Islet precursor cell (in vitro differentiated cells): Measurements from ENCODE around the gene DGKI.
"Not testable (repeated sequence)": the region's sequence is repeated elsewhere in the genome, so short reads cannot be mapped to it uniquely, and the experiment has no call there.

Experiments
- DNase-seq: peaks from one replicate; pipeline ENCODE4 v3.0.0-alpha.2; 2018

The DGKI gene

DNA sequence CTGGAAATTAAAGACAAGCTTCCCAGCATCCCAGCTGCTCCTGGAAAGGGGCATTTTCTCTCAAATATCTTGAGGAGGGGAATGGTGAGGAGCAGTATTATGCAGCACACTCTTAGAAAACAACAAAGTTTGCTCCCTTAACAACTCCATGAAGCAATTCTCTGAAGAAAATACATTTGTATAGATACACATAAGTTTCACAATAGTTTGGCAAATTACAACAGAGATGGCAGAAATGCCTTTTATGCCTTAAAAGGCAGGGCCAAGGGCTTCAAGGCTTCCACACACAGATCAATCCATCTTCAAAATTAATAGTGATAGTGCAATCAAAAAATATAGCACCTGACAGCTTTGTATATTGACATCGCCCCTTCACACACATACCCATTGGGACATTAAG, 12.2 kb downstream of the DGKI start:
- DNase-seq = no peak

DNA sequence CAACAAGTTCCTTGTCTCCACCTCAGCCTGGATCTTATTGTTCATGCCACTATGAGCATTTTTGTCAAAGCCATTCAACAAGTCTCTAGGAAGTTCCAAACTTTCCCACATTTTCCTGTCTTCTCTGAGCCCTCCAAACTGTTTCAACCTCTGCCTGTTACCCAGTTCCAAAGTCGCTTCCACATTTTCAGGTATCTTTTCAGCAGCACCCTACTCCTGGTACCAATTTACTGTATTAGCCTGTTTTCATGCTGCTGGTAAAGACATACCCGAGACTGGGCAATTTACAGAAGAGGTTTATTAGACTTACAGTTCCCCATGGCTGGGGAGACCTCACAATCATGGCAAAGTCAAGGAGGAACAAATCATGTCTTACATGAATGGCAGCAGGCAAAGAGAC, 13.8 kb downstream of the DGKI start:
- not testable (repeated sequence) for DNase-seq

DNA sequence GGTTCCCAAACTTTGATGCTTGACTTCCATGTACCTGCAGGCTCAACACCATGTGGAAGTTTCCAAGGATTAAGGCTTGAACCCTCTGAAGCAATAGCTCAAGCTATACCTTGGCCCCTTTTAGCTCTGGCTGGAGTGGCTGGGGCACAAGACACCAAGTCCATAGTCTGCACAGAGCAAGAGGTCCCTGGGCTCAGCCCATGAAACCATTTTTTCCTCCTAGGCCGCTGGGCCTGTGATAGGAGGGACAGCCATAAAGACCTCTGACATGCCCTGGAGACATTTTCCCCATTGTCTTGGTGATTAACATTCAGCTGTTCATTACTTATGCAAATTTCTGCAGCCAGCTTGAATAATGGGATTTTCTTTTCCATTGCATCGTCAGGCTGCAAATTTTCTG, 14.4 kb downstream of the DGKI start:
- DNase-seq = no peak

DNA sequence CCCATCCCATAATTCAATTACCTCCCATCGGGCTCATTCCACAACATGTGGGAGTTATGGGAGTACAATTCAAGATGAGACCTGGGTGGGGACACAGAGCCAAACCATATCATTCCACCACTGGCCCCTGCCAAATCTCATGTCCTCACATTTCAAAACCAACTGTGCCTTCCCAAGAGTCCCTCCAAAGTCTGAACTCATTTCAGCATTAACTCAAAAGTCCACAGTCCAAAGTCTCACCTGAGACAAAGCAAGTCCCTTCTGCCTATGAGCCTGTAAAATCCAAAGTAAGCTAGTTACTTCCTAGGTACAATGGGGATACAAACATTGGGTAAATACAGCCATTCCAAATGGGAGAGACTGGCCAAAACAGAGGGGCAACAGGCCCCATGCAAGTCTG, 15.2 kb downstream of the DGKI start:
- DNase-seq = not testable (repeated sequence)

DNA sequence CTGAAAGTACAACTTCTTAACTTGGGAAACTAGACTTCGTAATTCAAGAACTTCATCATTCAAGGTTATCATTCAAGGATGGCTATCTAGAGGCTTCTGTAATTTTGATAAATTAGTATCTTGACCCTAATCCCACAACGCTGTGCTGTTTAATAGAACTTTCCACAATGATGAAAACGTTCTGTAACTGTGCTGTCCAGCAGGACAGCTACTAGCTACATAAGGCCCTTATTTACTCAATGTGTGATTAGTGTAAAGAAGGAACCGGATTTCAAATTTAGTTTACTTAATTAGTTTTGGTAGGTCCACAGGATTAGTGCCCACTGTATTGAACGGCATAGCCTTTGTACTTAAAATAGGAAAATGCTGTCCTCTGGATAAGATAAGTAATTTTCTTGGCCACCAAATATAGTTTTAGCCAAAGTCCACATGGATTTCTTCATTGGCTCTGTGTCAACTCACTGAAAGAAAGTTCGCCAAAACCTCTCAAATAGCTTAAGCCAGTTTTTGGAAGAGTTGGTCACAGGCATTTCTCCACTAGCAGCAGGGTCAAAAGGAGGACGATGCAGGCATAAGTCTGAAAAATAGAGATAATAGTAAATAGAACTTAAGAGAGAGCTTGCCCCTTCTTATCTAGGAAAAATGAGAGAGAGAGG, 17.3 kb downstream of the DGKI start:
- DNase-seq = no peak

DNA sequence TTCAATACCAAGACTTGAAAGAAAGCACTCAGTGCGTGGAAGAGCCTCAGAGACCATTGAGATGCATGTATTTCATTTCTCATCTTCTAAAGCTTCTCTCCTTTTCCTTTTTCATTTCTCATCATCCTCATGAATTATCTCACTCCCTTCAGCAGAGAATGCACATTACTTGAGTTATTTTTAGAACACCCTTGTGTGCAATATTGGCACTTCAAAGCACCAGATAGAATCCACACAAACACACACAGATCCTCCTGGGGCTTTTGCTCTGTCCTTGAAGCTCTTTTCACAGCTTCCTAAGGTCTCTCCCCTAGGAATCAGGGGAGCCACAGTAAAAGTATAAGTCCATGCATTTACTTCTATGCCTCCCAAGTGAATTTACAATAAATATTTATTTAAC, 18.3 kb downstream of the DGKI start:
- DNase-seq = no peak

DNA sequence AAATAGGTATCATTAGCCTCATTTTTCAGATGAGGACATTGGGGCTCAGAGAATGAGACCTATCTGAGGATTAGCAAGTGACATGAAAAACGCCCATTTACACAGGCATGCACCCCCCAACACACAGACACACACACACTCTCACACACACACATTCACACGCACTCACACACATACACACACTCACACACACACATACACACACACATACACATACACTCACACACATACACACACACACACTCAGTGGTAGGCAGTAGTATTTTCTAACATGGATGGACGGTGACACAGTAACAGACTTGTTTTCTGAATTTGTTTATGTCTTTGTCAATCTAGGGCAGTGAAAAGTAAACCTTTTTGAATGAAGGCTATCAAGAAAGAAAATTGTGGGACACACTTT, 21.3 kb downstream of the DGKI start:
- DNase-seq = no peak

DNA sequence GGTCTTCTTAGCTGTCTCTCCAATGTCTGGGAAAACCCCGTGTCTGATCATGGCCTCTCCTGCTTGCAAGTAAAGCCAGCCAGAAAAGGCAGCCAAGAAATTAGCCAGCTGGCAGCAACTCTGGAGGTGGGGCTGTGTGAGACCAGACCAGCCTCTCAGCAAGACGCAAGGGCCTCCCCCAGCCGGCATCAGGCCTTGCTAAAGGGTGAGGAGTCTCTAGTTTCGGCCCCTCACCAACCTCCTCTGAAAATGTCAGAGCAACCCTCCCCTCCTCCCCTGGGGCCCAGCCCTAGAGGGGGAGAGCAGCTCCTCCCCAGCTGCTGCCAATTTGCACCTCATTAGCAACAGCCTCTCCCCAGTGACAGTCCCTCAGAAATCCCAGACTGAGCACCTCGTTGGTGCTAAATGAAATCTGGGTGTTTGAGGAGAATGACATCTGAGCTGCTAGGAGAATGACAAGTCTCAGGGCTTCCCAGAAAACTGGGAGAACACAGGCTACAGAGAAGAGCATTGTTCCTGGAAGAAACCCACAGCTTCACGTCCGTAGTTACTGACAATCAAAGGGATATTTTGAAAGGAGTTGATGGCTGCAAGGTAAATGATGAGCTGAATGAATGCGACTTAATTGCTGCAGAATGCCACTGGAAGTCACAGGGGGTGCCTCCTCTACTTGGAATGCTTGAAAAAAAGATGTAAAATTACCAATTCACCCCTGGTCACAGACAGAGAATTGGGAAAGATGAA, 25.9 kb downstream of the DGKI start:
- DNase-seq = peak; percentile 71

DNA sequence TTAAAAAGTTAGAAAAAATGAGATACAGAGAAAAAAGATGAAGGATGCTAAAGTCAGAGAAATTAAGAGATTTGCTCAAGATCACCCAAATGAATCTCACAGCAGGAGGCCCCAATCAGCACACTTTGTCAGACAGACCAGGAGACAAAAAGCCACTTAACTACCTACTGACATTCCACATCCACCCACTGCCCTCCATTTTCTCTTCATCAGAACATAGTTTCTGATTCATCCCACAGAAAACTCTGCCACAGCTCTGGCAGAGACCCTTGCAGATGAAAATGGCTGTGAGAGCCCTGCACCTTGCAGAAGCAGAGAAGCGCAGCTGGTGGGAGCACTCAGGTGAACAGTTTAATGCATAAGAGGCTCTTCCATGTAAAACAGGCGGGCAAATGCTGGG, 26.6 kb downstream of the DGKI start:
- no peak for DNase-seq

DNA sequence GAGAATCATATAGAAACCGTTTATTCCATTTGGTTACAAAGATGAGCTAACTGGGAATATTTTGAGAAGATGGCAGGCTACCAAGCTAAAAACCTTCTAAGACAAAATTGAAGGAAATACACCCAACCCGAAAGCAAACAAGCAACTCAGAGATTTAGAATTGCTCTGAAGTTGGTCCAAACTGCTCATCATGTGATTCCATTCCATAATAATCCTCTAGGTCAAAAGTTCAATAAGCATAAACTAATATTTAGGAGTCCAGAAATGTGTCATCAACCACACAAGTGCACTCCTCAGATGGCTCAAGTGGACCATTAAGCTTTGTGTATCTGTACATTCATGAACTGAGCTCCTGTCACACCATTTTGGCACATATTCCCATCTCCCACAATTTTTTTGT, 28.7 kb downstream of the DGKI start:
- DNase-seq = no peak

DNA sequence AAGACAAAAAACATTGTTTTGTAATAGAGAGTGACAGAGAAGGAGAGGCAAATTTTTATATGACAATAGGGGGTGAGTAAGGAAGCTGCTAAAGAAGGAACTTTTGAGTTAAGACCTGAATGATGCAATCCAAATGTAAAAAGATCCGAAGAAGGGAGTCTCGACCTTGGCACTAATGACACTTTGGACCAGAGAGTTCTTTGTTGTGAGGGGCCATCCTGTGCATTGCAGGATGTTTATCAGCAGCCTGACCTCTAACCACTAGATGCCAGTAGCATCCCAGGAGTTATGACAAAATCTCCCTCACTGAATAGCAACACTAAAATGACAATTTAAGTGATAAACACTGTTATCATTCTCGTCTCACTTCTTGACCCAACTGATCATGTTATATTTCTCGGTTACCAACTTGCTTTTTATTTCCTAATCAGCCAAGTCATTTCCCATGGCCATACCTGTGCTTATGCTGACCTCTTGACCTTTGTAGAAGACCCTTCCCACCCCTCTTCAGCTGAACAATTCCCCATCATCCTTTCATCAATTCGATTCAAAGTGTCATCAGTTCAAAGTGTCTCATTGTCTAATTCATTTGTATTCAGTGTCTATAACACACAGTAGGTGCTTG, 30.0 kb downstream of the DGKI start:
- no peak for DNase-seq

DNA sequence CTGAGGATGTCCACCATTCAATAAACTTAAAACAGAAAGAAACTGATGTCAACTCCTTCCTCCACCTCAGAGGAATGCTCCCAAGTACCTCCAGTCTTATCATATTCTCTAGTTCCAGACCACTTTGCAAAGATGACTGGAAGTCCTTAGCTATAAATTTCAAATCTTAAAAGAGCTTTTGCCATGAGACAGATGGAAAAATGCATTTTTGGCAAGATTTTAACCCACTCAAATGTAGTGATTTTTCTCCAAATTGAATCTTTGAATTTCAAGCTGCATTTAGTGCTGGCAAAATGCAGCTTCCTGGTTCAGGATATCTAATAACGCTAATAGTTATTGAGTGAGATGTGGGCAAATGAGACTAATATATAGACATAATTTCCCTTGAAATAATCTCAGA, 33.2 kb downstream of the DGKI start:
- DNase-seq = no peak

DNA sequence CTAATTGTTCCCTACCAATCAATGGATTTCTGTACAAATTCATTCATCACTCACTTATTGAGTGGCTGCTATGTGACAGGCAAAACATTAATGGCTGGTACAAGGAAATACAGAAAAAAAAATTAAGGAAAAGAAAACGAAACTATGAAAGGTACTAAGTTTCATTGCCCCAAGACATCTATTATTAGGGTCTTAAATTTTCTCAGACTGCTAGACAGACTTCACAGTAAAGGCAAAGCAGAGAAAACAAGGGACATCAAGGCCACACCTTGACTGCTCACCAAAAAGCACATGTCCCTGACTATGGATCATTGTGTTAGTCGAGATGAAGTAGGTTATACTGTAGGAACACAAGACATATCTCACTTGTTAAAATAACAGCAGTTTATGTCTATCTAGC, 36.5 kb downstream of the DGKI start:
- no peak for DNase-seq

DNA sequence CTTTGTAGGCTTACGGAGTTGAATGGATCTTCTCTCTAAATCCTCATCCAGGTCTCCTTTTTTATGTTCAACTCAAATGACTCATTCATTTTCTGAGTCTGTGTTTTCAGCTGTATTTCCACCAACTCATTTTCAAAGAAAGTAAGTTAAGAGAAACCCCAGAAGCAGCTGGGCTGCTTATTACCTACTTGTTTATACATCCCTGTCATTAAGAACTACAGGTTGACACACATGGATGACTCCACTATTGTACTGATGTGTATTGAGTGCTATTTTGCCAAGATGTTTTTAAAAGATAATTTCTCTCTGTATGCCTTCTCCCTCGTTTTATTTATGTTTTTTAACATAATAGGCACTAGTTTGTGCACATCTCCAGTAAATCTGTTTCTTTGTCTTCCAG, 41.9 kb downstream of the DGKI start:
- DNase-seq = no peak

DNA sequence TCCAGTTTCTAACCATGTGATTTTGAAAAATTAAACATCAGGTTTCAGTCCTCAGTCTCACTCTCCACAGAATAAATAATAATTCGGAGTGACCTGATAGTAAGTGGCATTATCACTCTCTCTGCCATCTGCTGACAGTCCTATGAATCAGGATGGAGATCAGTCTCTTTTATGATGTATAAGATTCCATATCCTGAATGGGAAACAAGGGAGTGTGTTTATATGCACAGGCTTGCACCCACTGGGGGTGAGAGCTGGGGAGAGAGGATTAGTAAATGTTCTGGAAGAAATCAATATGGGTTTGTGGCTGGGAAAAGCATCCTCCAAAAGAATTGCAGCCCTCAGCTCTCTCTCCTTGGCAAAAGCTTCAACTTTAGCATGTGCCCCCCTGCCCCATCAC, 45.3 kb downstream of the DGKI start:
- no peak for DNase-seq

DNA sequence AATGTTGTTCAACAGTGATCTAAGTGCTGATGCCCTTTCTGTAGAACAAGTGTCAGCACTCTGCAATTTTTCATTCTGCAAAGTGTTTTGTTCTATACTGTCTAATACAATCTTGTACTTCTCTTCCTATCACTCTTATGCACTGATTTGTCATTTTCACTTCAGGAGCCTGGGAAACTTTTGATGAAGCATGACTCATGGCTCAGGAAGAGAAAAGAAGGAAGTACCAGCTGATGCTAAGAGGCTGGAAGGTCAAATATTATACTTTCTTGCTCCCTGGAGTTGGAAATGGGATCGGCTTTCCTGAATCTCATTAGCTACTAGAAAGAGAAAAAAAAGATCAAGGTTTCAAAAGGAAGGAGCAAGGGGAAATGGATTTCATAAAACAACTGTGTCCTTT, 45.8 kb downstream of the DGKI start:
- no peak for DNase-seq

DNA sequence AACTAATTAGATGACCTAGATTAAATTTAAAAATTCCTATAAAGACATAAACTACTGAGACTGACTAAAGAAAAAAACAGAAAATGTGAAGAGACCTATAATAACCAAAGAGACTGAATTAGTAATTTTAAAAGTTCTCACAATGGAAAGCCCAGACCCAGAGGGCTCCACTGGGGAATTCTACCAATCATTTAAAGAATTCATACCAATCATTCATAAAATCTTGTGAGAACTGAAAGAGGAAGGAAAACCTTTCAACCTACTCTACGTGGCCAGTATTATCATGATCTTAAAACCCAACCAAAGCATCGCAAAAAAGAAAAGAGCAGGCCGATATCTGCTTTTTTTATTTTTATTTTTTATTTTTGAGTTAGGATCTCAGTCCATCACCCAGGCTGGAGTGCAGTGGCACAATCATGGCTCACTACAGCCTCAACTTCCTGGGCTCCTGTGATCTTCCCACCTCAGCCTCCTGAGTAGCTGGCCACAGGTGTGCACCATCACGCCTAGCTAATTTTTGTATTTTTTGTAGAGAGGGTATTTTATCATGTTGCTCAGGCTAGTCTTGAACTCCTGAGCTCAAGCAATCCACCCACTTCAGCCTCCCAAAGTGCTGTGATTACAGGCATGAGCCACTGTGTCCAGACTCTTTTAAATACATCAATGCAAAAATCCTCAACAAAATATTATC, 48.6 kb downstream of the DGKI start:
- no peak for DNase-seq

DNA sequence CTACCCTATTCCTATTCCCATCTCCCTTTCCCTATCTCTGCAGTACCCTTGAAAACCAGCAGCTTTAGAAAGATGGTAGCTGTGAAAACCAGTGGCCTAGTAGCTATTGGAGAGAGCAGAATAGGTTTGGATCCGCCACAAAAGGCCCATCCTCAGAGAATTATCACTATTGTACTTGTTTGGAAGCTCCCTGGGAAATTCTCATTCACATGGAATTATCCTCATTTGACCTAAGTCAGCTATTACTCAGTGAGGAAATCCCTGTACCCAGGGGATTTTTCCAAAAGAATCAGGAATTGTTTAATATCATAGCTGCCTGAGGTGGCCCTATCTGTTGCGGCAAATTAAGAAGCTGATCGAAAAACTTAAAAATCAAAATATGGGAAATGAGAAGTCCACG, 51.6 kb downstream of the DGKI start:
- no peak for DNase-seq

DNA sequence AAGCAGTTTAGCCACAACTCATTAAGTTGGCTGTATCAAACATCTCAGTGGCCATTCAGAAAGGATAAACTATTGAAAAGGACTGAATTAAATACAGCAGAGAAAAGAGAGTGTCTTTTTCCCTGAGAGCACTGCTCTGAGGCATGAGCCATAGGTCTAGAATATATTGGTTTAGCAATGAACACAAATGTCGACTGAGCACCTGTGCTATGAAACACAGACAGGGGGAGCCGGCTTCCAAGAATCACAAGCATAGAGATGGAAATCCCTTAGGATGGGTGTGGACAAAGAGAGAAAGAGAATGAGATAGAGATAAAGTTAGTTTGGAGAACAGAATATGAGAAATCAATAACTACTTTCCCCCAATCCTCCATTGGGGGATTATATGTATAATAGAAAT, 54.8 kb downstream of the DGKI start:
- no peak for DNase-seq

DNA sequence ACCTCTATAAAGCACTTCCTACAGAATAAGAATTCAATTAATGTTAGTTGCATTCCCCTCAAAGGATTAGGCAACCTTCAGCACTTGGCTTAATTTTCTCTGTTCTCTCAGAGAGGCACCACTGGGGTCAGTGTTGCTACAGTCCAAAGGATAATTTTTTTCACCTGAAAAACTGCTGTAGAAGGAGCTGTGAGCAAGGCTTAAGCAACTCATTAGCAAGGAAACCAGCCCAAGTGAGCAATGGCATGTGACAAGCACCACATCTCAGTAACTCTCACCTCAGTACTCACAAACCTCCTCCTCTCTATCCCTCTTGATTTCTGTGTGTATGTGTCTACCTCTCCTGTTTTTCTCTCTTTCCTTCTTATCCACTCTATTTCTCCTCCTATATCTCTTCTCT, 55.9 kb downstream of the DGKI start:
- DNase-seq = no peak

DNA sequence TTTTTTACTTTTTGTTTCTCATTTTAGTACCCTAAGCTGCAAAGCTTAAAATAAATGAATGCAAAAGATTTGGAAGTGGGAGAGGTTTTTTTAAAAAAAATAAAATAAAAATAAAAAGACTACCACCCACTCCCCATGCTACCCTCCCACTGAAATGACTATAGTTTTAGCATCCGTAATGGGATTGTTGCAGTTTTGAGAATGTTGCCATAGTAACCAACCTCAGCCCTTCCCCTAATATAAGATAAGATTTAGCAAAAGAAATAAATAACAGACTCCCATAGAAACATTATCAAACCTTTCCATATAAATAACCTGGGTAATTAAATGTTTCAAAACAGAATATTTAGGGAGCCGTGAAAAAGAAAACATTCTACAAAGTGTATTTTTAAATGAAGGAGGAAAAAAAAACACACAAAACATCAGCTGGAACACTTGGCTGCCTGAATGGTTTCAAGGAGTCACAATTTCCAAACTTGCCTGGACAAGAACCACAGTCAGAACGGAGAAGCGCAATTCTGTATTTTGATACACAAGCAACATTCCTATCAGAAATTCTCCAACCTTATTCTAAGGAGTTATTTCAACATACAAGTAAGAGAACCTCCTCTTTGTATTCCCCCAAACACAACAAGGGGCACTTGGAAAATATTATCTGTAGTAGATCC, 57.4 kb downstream of the DGKI start:
- no peak for DNase-seq

DNA sequence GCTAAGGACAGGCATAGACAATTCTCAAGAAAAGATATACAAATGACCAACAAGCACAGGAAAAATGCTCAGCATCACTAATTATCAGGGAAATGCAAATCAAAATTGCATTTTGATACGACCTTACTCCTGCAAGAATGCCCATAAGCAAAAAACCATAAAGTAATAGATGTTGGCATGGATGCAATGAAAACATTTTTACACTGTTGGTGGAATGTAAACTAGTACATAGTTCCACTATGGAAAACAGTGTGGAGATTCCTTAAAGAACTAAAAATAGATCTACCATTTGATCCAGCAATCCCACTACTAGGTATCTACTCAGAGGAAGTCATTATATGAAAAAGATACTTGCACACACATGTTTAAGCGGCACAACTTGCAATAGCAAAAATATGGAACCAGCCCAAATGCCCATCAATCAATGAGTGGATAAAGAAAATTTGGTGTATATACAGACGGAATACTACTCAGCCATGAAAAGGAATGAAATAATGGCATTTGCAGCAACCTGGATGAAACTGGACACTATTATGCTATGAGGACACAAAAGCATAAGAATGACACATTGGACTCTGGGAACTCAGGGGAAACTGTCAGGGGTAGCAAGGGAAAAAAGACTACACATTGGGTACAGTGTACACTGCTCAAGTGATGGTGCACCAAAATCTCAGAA, 59.3 kb downstream of the DGKI start:
- DNase-seq = no peak

DNA sequence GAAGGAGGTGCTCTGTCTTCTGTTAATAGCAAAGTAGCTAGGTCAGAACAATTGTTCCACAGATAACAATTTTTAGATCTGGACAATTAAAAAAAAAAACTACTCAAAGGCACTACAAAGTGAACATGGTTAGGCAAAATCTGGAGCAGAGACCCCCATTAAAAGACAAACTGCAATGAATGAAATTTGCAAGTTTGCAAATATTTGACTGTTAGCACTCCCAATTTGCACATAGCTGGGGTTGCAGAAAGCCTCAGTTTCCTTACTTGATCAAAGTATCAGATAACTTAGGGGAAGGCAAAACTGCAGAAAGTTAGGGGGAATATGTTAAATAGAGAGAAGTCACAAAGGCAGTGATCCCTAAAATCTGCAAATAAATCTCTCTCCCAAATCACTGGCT, 68.3 kb downstream of the DGKI start:
- DNase-seq = no peak
